Measurements from ENCODE around the gene YTHDC2. TPM values are rescaled to one million over a fixed set of nuclear protein-coding genes. Genes with fewer than 3 reads are reported as not detected.

YTHDC2 gene
- total RNA-seq, 1 experiment from 2014 or later, result 14.4 TPM

DNA sequence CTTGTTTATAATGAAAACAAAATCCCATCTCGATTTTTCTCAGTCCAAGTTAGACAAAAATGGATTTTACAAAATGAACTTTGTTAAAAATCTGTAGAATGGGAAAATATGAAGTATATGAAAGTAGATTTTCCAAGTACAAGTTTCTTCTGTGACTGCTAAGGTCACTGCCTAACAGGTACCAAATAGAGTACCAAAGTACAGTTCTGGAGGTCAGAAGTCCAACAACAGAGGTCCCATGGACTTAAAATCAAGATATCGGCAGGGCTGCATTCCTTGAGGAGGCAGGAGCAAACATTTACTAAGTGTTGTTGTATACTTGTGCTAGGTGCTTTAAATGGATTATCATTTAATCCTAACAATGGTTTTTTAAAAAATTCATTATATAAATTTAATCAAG, 5.9 kb downstream of the YTHDC2 start:
- no peak for DNase-seq (ENCODE audit: low read depth)

DNA sequence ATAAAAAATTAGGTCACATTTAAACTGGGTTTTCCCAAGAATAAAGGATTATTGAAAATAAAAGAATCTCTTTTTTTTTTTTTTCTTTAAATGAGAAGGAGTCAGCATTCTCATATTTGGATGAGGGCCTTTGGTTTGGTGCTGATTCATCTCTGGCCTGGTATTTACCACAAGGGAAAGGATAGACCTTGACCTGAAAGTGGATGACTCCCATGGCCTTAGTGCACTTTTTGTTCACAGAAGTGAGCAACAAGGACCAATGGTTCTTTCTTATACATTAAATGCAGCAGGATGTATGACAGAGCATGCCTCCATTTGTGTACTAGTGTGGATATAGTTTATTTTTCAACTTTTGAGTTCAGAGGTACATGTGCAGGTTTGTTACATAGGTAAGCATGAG, 6.9 kb downstream of the YTHDC2 start:
- DNase-seq (ENCODE audit: low read depth), result peak; percentile 78

DNA sequence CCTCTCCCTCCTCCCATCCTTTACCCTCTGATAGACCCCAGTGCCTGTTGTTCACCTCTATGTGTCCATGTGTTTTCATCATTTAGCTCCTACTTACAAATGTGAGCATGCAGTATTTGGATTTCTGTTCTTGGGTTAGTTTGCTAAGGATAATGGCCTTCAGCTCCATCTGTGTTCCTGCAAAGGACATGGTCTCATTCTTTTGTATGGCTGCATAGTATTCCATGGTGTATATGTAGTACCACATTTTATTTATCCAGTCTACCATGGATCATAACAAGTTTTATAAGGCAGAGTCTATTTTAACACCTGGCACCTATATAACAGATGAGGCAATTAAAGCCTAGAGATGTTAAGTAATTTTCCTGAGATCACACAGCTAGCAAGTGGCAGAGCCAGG, 7.4 kb downstream of the YTHDC2 start:
- no peak for DNase-seq (ENCODE audit: low read depth)

DNA sequence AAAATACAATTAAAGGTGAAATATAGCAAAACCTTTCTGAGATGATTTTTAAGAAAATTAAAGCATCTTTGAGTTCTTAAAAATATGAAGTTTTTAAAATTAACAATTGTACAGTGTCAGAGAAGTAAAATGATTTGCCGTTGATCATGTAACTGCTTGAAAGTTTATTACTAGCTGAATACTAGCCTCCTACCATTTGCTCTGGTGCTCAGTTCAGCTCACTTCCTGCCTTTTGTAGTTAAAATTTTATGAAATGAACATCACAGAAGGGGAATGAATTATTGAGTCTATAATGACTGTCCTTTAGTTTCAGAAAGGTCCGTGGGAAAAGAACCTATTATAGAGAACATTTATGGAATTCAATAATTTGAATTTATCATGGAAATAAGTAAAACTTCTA, 9.7 kb downstream of the YTHDC2 start:
- DNase-seq (ENCODE audit: low read depth), result no peak

DNA sequence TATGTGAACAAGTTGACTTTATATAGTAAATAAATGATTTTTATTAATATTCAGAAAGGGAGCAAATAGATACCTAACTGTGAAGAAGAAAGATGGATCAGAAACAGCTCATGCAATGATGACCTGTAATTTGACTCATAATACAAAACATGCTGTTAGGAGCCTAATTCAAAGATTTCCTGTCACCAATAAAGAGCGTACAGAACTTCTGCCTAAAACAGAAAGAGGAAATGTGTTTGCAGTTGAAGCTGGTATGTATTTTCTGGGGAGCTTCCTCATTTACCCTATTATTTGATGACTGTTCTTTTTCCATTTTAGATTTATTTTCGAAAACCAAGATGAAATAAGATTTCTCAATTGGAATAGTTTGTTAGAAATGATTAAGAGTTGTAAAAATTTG, 11.4 kb downstream of the YTHDC2 start:
- no peak for DNase-seq (ENCODE audit: low read depth)

DNA sequence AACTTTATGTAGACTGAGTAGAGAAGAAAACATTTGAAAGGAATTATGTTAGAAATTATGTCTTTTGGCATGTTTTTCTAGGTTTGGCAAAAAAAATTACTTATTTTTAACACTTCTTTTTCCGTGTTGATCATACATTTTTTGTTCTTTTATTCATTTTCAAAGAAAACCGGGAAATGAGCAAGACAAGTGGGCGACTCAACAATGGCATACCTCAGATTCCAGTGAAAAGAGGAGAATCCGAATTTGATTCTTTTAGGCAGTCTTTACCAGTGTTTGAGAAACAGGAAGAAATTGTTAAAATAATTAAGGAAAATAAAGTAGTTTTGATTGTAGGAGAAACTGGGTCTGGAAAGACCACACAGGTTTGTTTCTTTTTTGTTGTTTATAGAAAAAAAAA, 12.9 kb downstream of the YTHDC2 start:
- no peak for DNase-seq (ENCODE audit: low read depth)

DNA sequence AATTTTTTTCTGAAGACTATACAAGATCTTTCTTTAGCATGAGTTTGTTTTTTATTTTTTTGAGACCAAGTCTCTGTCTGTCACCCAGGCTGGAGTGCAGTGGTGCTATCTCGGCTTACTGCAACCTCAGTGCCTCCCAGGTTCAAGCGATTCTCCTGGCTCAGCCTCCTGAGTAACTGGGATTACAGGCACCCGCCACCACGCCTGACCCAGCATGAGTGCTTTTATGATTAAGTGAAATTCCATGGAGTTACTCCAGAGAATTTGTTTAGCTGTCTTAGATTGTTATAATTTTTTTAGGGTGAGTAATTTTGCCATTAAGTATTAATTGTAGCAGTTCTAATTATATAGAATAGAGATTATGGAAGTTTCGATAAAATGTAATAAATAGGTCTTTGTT, 14.3 kb downstream of the YTHDC2 start:
- DNase-seq (ENCODE audit: low read depth), result no peak

DNA sequence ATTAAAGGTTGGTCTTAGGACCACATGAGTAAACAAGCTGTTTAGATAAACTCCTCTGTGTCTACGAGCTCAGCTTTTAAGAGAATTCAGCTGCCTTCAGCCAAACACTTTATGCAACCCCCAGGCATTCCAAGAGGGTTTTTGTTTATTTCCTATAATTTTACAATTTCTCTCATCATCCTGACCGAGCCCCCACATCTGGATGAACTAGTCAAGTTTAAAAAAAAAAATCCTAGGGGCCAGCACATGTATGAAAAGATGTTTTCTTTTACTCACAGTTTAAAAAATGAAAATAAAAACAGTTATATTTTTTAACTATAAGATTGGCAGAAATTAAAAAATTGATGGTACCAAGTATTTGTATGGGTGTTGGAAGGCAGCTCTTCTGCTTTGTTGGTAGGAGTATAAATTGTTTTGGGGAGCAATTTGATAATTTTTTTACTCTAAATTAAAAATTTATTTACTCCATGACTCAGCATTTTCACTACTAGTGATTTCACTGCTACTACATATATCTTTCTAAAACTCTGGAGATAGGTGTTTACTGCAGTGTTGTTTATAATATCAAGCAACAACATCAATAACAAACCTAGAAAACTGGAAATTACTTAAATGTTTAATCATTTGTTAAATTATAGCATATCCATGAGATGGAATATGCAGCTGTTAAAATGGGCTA, 18.1 kb downstream of the YTHDC2 start:
- DNase-seq (ENCODE audit: low read depth), result no peak

DNA sequence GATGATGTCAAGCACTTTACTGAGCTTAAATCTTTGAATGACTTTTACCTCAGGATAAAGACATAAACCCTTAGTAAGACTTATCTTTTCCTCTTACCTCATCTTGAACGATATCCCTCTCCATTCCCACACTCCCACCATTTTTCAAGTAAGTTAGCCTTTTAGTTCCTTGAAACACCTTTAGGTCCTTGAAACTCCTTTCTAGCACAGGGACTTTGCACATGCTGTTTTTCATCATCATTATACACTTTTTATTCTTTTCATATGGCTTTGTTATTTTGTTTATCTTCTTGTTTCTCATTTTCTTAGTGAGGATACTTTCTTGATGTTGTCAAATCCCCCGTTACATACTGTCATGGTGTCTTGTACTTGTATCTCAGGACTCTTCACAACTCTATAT, 24.8 kb downstream of the YTHDC2 start:
- DNase-seq (ENCODE audit: low read depth), result no peak

DNA sequence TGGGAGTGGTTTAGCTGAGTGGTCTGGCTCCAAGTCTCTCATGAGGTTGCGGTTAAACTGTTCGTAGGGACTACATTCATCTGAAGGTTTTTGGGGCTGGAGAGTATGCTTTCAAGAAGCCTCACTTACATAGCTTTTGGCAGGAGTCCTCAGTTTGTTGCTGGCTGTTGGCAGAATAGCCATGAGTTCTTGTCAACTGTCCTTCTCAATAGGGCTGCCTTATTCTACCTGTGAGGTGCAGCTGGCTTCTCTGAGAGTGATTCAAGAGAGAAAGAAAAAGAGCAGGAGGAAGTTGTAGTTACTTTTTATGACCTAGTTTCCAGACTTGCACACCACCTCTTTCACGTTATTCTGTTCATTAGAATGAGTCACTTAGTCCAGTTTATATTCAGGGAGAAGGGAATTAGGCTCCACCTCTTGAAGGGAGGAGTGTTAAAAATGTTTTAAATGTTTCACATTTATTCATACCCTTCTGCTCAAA, 33.2 kb downstream of the YTHDC2 start:
- DNase-seq (ENCODE audit: low read depth), result peak; percentile 22

DNA sequence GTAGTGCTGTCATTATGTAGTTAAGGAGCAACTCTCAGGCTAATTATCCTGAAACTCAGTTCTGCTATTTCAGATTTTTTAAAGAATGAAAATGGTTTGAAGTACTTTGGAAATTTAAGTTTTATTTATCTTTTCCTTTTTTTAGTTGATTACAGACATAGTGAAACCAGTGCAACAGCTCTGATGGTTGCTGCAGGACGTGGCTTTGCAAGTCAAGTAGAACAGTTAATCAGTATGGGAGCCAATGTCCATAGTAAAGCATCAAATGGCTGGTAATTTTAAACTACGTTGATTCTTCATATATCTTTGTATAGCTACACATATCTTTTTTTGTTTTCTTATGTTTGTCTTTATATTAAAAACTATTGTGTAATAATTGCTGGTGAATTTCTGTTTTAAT, 34.9 kb downstream of the YTHDC2 start:
- no peak for DNase-seq (ENCODE audit: low read depth)

DNA sequence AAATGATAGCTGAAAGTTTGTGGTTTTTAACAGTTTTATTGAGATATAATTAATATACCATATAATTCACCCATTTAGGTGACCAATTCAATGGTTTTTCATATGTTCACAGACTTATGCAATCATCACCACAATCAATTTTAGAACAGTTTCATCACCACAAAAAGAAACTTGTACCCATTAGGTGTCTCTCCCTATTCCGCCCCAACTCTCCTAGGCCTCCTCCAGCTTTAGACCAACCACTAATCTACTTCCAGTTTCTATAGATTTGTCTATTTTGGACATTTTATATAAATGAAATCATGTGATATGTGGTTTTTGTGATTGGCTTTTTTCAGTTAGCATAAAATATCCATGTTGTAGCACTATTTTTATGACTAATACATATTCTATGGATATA, 38.6 kb downstream of the YTHDC2 start:
- DNase-seq (ENCODE audit: low read depth), result no peak

DNA sequence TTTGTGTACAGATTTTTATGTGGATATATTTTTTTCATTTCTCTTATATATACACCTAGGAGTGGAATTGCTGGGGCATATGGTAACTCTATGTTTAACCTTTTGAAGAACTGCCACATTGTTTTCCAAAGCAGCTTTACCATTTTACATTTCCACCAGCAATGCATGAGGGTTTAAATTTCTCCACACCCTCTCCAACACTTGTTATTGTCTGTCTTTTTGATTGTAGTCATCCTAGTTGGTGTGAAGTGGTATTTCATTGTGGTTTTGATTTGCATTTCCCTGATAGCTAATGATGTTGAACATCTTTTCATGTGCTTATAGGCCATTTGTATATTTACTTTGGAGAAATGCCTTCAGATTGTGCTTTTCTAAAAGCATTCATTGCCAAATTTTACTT, 39.1 kb downstream of the YTHDC2 start:
- no peak for DNase-seq (ENCODE audit: low read depth)

DNA sequence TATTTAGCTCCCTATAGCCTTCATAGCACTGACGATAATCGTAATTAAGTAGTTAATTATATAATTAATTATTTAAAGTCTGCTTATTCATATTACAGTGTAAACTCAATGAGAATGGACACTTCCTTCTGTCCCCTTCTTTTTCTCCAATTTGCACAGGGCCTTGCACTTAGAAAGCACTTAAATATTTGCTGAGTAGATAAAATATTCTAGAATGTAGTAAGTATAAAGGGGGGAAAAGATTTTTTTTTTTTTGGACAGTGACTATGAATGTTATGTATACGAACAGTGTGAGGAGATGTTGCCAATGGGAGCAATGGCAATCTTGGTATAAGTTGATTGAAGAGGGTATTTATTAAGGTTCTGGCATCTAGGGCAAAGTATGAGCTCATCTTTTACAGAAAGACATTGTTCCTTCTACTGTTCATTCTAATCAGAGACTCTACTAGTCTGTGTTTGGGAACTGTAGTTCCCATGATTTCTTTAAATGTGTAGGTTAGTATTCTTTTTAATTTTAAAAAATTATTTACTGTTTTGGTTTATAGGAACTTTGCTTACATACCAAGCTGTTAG, 49.4 kb downstream of the YTHDC2 start:
- no peak for DNase-seq (ENCODE audit: low read depth)

DNA sequence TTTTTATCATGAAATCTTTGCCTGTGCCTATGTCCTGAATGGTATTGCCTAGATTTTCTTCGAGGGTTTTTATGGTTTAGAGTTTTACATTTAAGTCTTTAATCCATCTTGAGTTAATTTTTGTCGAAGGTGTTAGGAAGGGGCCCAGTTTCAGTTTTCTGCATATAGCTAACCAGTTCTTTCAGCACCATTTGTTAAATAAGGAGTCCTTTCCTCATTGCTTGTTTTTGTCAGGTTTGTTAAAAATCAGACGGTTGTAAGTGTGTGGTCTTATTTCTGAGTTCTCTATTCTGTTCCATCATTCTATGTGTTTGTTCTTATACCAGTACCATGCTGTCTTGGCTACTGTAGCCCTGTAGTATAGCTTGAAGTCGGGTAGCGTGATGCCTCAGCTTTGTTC, 55.9 kb downstream of the YTHDC2 start:
- DNase-seq (ENCODE audit: low read depth), result no peak

DNA sequence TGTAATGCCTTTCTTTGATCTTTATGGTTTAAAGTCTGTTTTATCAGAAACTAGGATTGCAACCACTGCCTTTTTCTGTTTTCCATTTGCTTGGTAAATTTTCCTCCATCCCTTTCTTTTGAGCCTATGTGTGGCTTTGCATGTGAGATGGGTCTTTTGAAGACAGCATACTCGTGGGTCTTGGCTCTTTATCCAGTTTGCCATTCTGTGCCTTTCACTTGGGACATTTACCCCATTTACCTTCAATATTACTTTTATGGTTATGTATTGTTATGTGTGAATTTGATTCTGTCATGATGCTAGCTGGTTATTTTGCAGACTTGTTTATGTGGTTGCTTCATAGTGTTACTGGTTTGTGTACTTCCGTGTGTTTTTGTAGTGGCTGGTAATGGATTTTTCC, 59.2 kb downstream of the YTHDC2 start:
- no peak for DNase-seq (ENCODE audit: low read depth)

DNA sequence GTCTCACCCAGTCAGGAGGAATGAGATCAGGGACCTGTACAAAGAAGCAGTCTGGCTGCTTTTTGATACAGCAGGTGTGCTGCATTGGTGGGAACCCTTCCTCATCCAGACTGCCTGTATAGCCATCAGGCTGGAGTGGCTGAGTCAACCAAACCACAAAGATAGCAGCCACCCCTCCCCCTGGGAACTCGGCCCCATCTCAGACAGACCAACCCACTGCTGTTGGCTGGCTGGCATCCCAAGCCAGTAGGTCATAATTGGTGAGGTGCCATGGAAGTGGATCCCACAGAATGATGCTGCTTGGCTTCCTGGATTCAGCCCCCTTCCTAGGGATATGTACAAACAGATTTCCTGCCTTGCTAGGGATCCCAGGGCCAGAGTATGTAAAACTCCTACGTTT, 60.9 kb downstream of the YTHDC2 start:
- peak; percentile 85 for DNase-seq (ENCODE audit: low read depth)

DNA sequence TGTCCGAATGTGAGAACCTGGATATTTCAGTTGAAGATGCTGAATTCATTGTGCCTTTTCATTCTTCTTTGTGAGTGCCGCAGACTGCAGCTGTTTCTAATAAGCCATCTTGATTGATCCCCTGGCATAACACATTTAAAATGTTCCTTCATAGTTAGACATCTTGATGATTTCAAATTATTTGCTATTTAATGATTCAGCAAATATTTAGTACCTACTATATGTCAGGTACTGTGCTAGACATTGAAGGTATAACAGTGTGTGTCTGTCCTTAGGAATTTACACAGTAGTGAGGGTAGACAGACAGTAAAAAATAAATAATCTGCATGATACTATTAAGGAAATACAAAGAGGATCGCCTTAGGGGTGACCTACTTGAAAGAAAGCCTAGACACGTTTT, 61.6 kb downstream of the YTHDC2 start:
- DNase-seq (ENCODE audit: low read depth), result no peak

DNA sequence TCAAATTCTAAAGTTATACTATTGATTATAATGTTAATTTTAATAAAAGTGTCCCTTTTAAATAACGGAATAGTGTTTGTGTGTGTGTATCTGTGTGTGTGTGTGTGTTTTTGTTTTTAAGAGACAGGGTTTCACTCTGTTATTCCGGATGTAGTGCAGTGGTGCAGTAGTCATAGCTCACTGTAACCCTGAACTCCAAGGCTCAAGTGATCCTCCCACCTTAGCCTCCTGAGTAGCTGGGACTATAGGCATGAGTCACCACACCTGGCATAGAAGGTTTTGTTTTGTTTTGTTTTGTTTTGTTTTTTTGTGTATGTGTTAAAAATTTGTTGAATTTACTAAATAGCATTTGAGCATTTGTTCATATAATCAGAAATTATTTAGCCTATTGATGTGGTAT, 64.6 kb downstream of the YTHDC2 start:
- DNase-seq (ENCODE audit: low read depth), result no peak

DNA sequence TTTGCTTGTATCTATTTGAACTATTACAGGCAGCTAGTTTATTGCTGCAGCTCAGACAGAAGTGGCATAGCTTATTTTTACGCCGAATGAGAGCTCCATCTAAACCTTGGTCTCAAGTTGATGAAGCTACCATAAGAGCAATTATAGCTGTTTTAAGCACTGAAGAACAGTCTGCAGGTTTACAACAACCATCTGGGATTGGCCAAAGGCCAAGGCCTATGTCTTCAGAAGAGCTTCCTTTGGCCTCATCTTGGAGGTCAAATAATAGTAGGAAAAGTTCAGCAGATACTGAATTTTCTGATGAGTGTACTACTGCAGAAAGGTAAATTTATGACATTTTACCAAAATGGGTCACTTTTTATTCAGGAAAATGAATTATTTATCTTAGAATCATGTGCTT, 67.9 kb downstream of the YTHDC2 start:
- no peak for DNase-seq (ENCODE audit: low read depth)

DNA sequence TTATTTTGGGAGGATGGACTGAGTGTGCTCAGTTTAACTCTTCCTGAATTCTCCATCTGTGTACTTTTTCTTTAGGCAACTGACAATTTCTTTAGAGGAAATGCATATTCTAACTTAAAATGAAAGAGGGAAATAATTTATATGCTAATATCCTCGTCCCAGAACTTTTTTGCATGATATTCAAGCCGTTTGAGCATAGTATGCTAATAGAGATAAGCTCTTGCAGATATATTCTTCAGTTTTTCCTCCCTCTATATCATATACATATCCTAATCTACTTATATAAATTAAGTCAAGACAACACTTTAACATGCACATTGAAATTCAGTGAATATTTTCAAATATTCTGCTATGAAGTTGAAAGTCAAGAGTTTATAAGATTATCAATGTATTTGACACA, 84.7 kb downstream of the YTHDC2 start:
- DNase-seq (ENCODE audit: low read depth), result no peak

DNA sequence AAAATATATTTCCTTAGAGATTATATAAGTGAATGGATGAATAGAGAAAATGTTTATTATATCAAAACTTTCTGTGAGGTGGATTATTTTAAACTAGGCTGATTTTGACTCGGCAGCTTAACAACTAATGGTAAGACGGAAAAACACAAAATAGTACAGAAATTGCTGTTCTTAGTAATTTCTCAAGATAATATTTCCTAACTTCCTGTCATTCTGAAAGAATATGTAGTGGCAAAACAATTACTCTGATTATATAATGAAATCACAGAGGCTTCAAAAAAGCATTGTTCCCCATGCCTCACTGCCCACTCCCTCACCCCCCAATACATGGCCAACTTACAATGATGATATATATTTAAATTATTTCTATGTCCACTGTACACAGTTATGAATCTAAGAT, 85.4 kb downstream of the YTHDC2 start:
- DNase-seq (ENCODE audit: low read depth), result no peak

DNA sequence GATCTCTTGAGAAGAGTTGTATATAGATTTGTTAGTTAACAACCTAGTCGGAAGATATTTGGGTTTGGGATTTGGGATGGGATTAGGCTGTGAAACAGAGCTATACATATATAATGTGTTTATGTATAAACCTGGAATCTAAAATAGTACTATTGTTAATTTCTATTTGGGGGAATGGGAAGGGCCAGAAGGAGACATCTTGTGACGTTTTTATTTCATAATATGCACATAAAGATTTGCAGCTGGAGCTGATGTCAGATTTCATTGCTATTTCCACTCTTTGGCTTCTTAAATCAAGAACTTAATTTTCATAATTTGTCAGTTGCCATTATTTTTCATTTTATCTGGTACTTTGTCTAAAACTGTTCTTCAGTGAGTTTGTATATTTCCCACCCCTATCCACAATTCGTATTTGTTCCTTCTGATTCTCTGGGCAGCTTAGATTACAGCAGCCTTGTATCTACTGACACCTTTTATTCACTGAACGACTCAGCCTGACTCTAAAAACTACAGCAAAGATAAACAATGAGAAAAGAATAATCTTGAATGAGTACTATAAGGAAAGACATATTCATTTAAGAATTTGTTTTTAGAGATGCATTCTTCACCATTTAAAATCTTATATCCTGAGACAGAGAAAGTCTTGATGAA, 86.9 kb downstream of the YTHDC2 start:
- no peak for DNase-seq (ENCODE audit: low read depth)

All from LHCN-M2 (cell line).